Ishikawa (cell line): ENCODE measurements around the gene HRG.

Experiments used
- EGR1 ChIP-seq: IDR thresholded peaks from 2 replicates; pipeline ENCODE4 v1.6.1; 2012
- EP300 ChIP-seq: IDR thresholded peaks from 2 replicates; pipeline ENCODE4 v1.6.1; 2012; ENCODE audit warnings: borderline replicate concordance
- MAX ChIP-seq: IDR thresholded peaks from 2 replicates; pipeline ENCODE4 v1.6.1; 2012
- NFIC ChIP-seq: IDR thresholded peaks from 2 replicates; pipeline ENCODE4 v1.6.1; 2012
- RAD21 ChIP-seq: IDR thresholded peaks from 2 replicates; pipeline ENCODE4 v1.6.1; 2012; ENCODE audit warnings: low read depth
- YY1 ChIP-seq: IDR thresholded peaks from 2 replicates; pipeline ENCODE4 v1.6.1; 2012; ENCODE audit warnings: low read depth
- ZBTB7A ChIP-seq: IDR thresholded peaks from 2 replicates; pipeline ENCODE4 v1.6.1; 2012; ENCODE audit warnings: low read depth

- TF ChIP-seq NFIC = no peak
- TF ChIP-seq EP300 = no peak
- no peak for TF ChIP-seq YY1
- TF ChIP-seq MAX = no peak
- no peak for TF ChIP-seq ZBTB7A
- no peak for TF ChIP-seq EGR1
- no peak for TF ChIP-seq RAD21
Observed at GRCh38 chr3:186700267-186700666, 34.5 kb downstream of the HRG start.
